SK-MEL-5 (cell line): ENCODE measurements around the gene FAM168A. TPM values are rescaled to one million over a fixed set of nuclear protein-coding genes. Genes with fewer than 3 reads are reported as not detected.

Source experiments
- DNase-seq: peaks from one replicate; pipeline ENCODE4 v3.0.0-alpha.2; 2016; ENCODE audit warnings: low read depth, low spot score
- in situ Hi-C: cut with HindIII; loops from 2 replicates; pipeline ENCODE4 v1.10.0; 2016; ENCODE audit warnings: low sequenced_read_pairs, high pct_unique_total_duplicates, low pct_unique_long_range_greater_than_20kb
- total RNA-seq: library from RNA; depleted of rRNA; stranded (reverse); fragments of >200 nt; shearing (Covaris generic); gene quantifications from 2 replicates; pipeline ENCODE4 v1.2.3, GENCODE V29; 2014

The FAM168A gene
- total RNA-seq, 1 experiment from 2014 or later: 27.0 TPM

DNA sequence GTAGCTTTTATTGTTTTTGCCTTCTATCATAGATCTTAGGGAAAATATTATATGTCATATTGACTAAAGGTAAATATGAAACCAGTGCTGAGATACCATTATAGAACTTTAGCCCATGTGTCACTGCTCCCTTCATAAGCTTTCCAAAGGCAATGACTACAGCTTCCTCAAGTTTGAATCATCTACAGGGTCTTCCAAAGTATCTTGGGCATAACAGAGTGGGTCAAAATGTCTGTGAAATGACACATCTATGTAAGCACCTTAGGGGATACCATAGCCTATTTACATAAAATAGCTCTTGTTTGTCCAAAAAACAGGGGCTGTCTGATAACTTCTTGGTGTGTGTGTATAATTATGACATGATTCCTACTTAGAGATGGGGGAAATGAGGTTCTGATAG is 169.2 kb downstream of the FAM168A start:
- in situ Hi-C loops: no loop called here
- no peak for DNase-seq

- DNase-seq: peak; percentile 28
- in situ Hi-C loops: no loop called here
These were observed 169.7 kb downstream of the FAM168A start for GRCh38 chr11:73428227-73428626.

GRCh38 chr11:73426219-73426850 is 171.6 kb downstream of the FAM168A start:
- no peak for DNase-seq
- in situ Hi-C loops: no loop called here

DNA sequence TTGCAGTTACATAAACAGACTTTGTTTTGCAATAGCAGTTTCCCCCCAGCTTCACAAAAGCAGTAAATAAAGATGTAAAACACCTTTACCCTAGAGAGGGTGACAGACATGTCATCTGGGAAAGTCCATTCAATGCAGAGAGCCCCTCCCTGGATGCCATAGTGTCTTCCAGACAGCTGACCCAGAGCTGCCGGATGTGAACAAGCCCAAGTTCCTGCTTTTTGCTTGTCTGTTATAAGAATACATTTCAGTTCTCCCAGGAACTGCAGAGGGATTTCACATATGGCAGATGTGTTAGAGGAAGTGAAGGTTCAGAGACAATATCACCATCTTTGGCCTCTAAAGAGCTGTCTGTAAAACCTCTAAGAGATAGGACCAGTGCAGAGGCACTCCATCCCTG is 172.8 kb downstream of the FAM168A start:
- in situ Hi-C loops: no loop called here
- DNase-seq: no peak

- DNase-seq: no peak
- in situ Hi-C loops: no loop called here
These were observed 174.4 kb downstream of the FAM168A start for GRCh38 chr11:73423506-73423905.

DNA sequence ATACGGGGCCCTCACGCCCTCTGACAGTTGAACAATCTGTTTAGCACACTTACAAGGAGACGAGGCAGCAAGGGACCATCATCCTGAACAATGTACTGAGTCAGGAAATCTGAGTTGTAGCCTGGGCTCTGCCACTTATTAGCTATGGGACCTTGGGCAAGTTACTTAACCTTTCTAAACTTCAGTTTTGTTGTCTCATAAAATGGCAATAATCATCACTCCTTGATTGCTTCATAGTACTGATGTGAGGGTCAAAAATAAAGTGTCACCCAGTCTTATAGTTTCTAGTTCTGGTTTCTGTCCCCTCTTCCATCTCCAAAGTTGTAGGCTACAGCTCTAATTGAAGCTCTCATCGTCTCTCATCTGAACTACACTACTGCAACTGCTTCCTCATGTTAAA is 175.0 kb downstream of the FAM168A start:
- DNase-seq: no peak
- in situ Hi-C loops: no loop called here

DNA sequence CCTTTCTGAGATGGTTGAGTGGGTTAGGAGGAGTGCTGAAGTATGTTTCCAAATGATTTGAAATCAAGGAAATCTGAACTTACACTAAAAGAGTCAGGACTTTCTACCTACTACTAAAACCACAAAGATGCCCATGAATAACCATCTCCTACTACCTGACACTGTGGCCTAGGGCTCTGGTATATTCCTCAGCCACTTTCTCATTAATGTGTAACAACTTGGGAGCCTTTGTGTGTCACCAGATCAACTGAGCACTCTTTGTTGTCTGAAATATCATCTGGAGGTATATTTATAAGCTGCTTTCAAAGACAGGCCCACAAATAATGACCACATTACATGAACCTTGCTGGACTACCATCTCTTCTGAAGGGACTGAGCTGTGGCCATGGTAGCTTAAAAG is 177.8 kb downstream of the FAM168A start:
- in situ Hi-C loops: no loop called here
- DNase-seq: no peak

DNA sequence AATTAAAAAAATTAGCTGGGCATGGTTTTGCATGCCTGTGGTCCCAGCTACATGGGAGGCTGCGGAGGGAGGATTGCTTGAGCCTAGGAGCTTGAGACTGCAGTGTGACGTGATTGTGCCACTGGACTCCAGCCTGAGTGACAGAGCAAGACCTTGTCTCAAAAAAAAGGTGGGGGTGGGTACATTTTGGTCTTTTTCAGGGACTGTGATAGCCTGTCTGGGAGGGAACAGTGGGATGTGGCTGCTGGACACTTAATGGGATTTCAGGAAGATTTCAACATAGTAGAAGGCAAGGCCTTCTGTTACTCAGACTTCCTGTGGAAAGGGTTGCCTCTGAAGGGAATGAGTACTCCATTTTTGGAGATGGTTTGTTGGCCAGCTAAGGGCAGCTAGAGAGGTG is 181.1 kb downstream of the FAM168A start:
- in situ Hi-C loops: no loop called here
- no peak for DNase-seq

- in situ Hi-C loops: no loop called here
These were observed 181.9 kb downstream of the FAM168A start for GRCh38 chr11:73415854-73416615.

DNA sequence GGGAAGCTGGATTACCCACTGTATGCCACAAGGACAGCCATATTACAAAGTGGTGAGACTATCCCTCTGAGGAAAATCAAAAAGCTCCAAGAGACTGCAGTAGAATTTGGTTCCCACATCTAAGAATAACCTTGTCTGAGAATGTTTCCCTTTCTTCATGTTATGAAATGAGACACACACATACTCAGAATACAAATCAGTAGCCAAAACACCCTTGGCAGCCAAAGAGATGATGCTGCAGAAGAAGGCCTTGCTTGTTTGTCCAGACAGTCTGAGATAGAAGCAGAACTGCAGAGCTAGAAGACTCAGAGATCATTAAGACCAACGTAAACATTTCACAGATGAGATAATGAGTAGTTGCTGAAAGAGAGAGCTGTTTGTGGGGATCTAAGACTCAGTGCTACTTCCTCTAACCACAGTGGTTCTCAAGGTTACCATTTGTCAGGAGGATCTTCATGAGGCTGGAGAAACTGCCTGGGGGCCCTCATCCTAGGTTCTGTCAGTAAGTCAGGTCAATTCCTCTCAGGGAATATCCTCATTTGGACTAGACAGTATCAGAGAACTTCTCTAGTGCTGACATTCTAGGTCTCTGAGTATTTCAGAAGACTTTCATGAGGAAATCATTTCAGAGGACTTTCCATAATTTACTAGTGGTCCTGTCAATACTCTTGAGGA is 182.8 kb downstream of the FAM168A start:
- in situ Hi-C loops: no loop called here
- DNase-seq: peak; percentile 71

More at GRCh38 chr11:73415854-73416615, 181.9 kb downstream of the FAM168A start:
- peak; percentile 53 for DNase-seq

DNA sequence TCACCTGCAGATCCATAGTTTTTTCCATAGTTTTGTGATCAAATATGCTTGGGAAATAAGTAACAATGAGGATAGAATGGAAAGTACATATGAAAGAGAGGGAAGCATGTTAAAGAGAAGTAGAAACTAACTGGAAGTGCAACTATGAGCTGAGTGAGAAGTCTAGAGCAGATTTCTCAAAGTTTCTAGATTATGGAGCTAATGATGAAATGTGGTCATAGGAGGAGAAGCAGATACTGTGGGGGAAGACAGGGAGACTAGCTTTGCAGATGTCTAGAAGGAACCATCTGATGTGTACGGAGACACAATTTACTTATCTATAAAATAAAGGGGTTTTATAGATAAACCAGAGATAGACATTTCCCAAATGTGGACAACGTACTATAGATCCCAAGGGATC is 184.7 kb downstream of the FAM168A start:
- in situ Hi-C loops: no loop called here
- DNase-seq: no peak

GRCh38 chr11:73412308-73412707 is 185.6 kb downstream of the FAM168A start:
- peak; percentile 68 for DNase-seq
- in situ Hi-C loops: no loop called here

DNA sequence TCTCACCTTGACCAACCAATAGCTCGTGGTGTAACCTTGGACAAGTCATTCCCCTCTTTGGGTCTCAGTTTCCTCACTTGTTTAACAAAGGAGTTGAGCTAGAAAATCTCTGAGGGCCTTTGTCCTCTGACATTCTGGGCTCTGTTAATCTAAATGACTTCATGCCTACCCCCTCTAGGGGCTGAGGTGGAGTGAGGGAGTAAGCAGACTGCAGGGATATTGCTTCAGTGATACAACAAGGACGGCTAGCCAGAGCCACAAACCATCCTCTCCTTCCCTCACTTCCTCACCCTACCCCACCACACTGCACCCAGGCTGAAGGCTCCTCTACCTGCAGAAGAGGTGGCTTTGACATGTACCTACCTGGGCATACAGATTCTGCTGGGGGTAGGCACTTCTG is 186.9 kb downstream of the FAM168A start:
- no peak for DNase-seq
- in situ Hi-C loops: no loop called here

DNA sequence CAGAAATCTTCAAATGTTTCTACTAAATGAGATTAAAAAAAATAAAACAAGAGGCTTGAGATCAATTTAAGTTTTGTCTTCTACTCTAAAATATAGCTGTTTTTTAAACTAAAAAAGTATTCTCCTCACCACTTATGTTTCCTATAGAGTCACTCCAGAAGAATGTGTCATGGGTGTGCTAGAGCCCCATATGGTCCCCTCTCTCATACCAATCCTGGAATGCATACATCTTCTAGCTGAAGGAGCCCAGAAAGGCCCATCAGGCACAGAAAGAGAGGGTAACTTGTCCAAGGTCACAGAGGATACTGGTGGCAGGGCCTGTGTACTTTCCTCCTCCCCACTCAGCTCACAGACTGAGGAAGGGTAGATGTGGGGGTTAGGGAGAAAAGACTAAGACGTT is 187.3 kb downstream of the FAM168A start:
- DNase-seq: no peak
- in situ Hi-C loops: no loop called here

DNA sequence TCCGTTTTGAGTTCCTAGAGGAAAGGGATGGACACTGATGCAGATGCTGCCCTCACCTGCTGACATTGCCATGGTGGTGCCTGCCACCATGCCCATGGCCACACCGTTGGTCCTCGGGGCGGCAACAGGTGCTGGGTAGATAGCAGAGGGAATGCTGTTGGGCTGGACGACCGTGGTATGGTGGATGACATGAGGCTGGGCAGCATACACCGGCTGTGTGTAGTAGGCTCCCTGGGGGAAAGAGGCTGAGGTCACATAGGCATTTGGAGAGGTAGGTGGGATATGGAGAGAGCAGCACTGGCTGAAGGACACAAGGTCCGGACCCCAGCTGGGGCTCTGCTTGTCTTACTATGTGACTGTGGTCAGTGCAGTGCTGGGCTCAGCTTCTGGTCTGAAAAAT is 188.5 kb downstream of the FAM168A start:
- in situ Hi-C loops: no loop called here
- no peak for DNase-seq

GRCh38 chr11:73406619-73407018 is 191.3 kb downstream of the FAM168A start:
- in situ Hi-C loops: no loop called here
- no peak for DNase-seq

GRCh38 chr11:73406131-73406530 is 191.8 kb downstream of the FAM168A start:
- in situ Hi-C loops: no loop called here
- no peak for DNase-seq

GRCh38 chr11:73405146-73405510 is 192.8 kb downstream of the FAM168A start:
- no peak for DNase-seq
- in situ Hi-C loops: no loop called here
